Upper lobe of left lung (tissue), 4 donors: ENCODE data around the gene UAP1.

Source experiments
- CTCF ChIP-seq, 6 experiments: fragments of 450-650 bp in 4 of 6; fragments of 200-600 bp in 2 of 6; sonication (generic) in 2 of 6; IDR thresholded peaks; one replicate each; pipeline ENCODE4 v1.5.1; 2016 to 2019; ENCODE audit warnings: antibody characterized with exemption in 6 of 6
- POLR2A ChIP-seq, 4 donors: fragments of 450-650 bp; IDR thresholded peaks; one replicate each; pipeline ENCODE4 v1.5.1; 2016 to 2017; ENCODE audit warnings: antibody characterized with exemption in 4 of 4, mild to moderate bottlenecking in 2 of 4

DNA sequence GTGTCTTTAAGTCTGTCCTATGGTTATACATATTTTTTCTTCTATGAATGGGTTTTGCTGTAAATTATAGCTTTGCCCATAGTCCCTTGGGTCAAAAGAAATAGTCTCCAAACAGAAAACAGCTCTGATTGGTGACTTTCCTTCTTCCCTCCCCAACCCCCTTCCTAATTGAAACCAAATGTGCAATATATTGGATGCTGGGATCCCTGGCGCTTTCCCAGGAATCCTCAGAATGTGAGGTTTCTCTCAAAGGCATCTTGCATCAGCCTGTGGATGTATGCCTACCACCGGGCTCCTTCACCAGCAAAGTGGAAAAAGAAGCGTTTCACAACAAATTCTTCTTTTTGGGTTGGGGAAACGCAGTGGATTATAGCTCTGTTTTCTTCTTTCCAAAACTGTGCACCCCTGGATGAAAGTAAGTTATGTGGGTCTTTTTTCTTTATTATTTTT, 70.7 kb downstream of the UAP1 start, which contains the start of gene DDR2:
- TF ChIP-seq CTCF (IDR thresholded peaks at IDR 0.05) (no peak), POLR2A (IDR thresholded peaks at IDR 0.05) (no peak)
